Kidney glomerular epithelial cell (primary cell): ENCODE data around the gene TENT5C.
A peak's percentile ranks its signal among the peaks of the same experiment; 100 is the strongest.

Source experiments
- DNase-seq: peaks from one replicate; lab custom pipeline; 2025; lab: John Stamatoyannopoulos, UW

The TENT5C gene

DNA sequence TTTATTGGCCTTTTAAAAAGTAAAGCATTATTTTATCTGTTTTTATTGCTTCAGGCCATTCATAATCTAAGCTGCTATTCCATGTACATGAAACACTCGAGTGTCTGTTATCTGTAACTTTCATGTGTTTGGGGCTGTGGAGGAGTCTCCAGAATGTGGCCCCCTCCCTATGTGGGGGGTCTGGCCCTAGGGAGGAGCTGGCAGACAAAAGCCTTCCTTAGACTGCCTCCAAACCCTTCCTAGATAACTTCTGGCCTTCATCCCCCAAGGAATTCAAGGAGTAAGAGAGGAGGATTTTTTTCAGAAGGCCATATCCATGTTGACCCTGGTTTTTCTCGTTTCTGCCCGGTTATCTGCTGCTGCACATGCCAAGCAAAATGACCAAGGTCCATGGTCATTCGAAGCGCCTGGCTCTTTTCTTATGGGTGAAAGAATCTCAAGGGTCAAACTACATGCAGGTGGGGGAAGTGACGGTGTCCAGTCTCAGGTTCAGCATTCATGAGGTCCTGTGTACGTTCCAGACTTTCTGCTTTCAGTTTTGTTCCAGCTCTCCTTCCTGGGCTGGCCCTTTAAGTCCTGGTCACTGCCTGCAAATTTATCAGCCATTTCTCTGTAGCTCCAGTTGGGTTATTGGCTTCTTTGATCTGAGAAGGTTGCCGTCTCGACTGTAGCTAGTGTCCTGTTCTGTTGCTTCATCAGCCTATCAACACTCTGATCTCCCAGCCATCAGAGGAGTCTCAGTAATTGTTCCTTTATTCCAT, 8.3 kb downstream of the TENT5C start:
- no peak for DNase-seq

GRCh38 chr1:117615474-117615873, 9.6 kb downstream of the TENT5C start:
- no peak for DNase-seq

DNA sequence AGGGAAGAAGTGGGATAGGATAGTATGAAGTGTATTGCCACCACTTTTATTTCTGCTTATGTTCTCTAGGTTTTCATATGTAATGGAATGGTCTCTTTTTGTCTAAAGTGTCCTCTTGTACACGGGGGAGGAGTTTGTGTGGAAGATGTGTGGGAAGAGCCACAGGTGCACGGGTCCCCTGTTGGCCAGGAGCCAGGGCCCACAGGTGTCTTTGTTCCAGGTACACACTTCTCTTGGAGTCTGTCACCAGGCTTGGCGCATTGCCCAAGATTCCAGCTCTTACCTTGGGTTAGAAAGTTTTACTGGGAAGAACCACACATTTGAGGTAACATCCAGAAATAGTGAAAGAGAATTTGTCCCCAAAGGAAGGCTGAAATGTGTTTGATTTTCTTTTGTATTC, 10.5 kb downstream of the TENT5C start:
- DNase-seq: no peak

DNA sequence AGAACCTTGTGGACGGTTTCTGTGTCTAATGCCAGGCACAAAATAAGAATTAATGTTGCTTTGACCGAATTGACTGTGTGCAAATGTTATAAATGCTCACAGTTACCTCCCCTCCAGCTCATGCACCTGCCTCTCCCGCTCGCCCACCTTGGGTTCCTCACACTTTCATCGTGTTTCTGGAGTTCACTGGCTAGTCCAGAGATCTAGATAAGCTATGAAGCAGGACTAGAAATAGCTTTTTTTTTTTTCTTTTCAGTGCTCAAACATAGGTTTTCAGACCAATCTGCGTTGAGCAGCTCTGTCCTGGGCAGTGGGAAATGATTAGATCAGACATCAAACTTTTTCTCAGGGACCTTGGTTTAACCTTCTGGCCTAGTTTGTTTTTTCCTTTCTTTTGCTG, 11.1 kb downstream of the TENT5C start:
- DNase-seq: no peak

GRCh38 chr1:117618450-117619122, 12.7 kb downstream of the TENT5C start:
- no peak for DNase-seq

GRCh38 chr1:117620440-117620839, 14.6 kb downstream of the TENT5C start:
- no peak for DNase-seq

DNA sequence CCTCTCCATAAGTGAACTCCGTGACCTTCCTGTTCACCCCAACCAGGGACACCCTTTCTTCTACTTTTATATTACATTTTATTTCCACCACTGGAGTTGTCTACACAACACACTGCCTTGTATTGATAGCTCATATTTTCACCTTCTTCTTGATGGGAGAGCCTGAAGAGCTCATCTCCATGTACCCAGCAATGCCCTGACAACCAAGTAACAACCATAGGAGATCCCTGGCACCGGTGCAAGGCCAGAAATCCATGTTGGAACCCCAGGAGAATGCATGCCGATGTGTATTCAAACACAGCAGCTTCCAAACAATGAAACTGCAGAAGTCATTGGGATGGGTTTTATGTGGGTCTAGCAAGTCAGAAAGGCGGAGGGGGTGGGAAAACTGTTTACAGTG, 15.5 kb downstream of the TENT5C start:
- no peak for DNase-seq

- DNase-seq: no peak
Observed at GRCh38 chr1:117622726-117623125, 16.9 kb downstream of the TENT5C start.

DNA sequence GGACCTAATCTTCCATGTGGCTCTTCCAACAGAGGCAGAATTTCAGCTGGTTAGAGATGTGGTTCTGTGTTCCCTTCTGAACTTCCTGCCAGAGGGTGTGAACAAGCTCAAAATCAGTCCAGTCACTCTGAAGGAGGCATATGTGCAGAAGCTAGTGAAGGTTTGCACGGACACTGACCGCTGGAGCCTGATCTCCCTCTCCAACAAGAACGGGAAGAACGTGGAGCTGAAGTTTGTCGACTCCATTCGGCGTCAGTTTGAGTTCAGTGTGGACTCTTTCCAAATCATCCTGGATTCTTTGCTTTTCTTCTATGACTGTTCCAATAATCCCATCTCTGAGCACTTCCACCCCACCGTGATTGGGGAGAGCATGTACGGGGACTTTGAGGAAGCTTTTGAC, 17.3 kb downstream of the TENT5C start:
- DNase-seq: no peak

- no peak for DNase-seq
Observed at GRCh38 chr1:117623698-117624097, 17.9 kb downstream of the TENT5C start.

DNA sequence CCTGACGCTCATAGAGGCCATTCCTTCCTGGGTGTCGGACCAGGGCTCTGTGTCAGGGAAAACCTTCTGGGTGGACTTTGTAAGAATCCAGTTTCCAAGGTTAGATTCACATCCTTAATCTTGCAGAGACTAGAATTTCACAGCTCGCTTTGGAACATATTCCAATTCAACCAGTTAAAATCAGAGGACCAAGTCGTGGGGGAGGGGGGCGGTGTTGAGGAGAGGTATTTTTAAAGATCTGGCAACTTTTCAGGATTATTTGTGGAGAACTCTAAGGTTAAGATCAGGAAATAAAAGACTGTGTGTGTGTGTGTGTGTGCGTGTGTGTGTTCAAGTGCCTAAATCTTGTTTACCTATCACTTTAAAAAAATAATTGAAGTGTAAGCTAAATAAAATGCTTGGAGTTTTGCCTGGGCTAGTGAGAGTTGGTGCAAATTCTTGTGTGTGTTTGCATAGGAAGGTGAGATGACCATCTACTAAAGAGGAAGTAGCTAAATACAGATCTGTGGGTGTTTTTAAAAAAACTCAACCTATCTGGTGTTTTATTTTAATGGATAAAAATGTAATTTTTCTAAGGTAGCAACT, 21.8 kb downstream of the TENT5C start:
- no peak for DNase-seq

DNA sequence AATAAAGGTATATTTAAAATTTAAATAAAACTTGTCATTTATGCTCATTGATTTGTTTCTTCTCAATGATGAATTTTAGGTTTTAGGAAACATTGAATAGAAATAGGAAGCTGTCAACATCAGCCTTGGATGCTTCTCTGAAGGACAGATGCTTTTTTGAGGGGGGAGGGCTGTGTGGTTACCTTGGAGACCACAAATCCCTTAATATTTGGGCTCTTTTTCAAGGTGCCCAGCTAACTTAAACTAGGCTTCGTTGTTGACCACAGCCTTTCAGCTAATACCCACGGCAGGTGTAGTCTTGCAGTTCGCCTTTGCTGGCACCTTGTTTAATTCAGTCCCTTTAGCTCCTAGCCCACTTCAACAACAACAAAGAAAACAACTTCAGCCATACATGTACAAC, 22.5 kb downstream of the TENT5C start:
- DNase-seq: no peak

DNA sequence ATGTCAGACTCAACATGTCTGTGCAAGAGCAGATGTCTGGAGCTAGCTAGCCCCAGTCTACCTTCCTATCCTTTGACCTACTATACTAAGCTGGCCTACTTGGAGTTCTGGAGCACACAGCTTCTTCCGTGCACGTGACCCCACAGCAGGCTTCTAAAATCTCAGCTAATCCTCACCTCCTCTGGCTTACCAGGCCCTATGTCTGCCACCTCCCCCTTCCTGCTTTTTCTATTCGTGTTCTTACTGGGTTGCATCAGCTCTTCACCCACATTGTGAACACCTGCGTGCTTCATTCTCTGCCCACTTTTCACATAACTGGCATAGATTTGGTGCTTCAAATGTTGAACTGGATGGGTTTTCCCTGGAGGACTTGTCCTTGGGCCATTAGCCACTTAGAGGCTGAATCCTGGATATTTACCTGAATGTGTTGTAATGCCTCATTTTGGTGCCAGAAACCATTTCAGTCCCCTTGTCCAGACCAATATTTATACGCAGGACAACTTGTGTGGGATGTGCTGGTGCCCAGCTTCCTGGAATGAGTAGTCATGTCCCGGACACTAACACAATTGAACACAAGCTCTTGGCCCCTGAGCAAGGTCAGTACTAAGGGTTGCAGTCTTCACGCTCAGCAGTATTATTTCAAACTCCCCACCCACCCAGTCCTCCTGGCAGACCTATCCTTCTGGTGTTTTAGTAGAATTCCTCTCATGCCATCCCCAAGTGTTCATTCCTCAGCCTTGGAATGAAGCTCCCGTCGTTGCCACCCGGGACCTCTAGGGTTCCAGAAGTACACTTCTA, 24.0 kb downstream of the TENT5C start:
- peak; percentile 0 for DNase-seq

GRCh38 chr1:117630423-117630998, 24.7 kb downstream of the TENT5C start:
- no peak for DNase-seq

GRCh38 chr1:117631359-117632160, 25.7 kb downstream of the TENT5C start:
- no peak for DNase-seq

DNA sequence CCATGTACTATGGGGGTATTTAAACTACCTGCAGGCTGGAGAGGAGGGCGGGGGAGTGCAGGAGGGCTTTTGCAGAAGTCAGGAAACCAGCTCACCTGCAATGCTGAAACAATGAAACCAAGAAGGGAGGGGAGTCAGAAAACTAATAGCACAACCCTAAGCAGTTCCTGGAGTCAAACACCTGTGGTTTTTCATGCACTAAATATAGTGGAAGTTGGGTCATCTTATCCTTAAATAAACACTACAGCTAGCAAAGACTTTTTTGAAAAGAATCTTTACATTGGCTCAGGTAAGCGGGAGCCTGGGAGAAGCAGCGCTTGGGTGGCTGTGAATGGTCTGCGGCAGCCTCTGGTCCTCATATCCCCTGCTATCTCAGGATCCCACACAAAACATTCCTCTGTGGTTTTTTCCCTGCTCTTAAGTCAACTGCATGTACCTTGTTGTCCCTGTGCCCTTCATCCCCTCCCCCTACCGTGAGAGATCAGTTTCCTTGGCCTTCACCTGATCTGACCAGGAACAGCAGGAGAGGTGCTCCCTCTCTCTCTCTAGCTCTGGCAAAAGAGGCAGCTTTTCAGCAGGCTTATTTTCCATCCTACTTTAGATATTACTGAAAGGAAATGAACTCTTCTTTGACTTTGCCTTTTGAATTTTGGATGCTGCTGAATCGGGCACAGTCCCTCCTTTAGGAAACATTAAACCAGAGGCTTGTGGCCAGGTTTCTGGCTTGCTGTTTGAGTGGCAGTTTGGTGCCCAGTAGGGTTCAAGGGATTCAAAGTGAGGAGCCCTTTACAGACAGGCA, 26.6 kb downstream of the TENT5C start:
- DNase-seq: no peak

GRCh38 chr1:117633068-117633345, 27.2 kb downstream of the TENT5C start:
- DNase-seq: no peak

DNA sequence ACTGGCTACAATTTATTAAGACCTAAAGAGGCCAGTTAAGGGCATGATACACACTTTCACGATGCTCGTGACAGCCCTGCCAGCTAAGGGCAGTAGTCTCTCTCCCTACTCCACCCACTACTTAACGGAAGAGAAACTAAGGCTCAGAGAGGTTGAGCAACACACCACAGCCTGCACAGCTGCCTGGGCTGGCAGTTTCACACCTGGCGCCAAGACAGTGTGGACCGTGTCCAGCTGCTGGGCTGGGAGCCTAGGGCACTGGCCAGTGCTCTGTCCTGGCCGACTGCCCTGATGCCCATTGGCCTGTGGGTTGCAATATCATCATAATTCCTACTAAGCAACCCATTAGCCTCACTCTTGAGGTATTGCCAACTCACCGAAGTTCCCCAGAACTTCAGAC, 27.6 kb downstream of the TENT5C start:
- no peak for DNase-seq

DNA sequence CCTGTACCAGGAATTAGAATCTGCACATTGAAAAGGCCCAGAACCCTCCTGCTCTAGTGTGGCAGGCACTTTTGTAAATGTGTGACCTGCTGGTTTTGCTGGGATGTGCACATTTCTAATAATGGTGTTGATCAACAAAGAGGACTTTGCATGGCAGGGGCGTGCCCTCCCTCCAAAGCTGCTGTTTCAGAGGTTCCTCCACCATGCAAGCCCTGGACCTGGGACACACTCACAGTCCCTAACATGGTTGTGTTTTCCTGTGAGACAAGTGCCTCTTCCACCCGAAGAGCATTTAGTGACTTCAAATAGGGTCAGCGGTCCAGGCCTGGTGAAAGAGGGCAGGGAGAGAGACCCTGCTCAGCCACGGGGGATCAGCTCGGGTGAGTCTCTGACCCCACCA, 28.1 kb downstream of the TENT5C start:
- no peak for DNase-seq

GRCh38 chr1:117634631-117635030, 28.8 kb downstream of the TENT5C start:
- DNase-seq: no peak

DNA sequence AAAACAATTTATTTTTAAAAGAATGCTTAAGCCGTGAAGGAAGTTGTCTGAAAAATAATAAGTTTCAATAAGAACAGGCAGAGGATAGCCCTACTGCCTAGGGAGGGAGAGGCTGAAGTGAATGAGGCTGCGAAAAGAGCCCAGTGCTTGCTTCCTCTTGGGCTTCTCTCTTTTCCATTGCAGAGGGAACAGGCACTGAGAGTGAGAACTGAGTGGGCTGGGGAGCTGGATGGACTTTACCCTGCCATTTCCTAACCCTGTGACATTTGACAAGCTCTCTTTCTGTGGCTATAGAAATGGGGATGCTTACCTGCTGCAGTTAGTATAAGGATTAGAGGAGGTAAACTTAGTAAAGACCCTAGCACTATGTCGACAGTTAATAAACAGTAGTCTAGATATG, 30.0 kb downstream of the TENT5C start:
- DNase-seq: no peak
